H9 (cell line): ENCODE measurements around the gene GIGYF1. TPM values are rescaled to one million over a fixed set of nuclear protein-coding genes. Genes with fewer than 3 reads are reported as not detected.

ENCODE experiments used
- DNase-seq: peaks from one replicate; pipeline ENCODE4 v3.0.0-alpha.2; 2017
- H2AFZ ChIP-seq: one replicate; pipeline ENCODE4 v1.6.1; 2013; ENCODE audit warnings: mild to moderate bottlenecking, low read length, control low read depth, moderate library complexity
- H2AK5ac ChIP-seq: 2 replicates; pipeline ENCODE4 v1.6.1; 2013; ENCODE audit warnings: low read length, control low read depth, mixed read lengths; ENCODE audit not compliant: insufficient read length
- H2BK120ac ChIP-seq: one replicate; pipeline ENCODE4 v1.6.1; 2013; ENCODE audit warnings: low read depth, mild to moderate bottlenecking, low read length, control low read depth, inconsistent platforms; ENCODE audit not compliant: poor library complexity, severe bottlenecking
- H2BK12ac ChIP-seq: 2 replicates; pipeline ENCODE4 v1.6.1; 2013; ENCODE audit warnings: low read length, control low read depth, mixed read lengths, low read depth; ENCODE audit not compliant: insufficient read length
- H2BK15ac ChIP-seq: 2 replicates; pipeline ENCODE4 v1.6.1; 2013; ENCODE audit warnings: low read depth, low read length, control low read depth
- H2BK20ac ChIP-seq: one replicate; pipeline ENCODE4 v1.6.1; 2013; ENCODE audit warnings: low read depth, mild to moderate bottlenecking, low read length, control low read depth, inconsistent platforms; ENCODE audit not compliant: poor library complexity, severe bottlenecking
- H2BK5ac ChIP-seq: 2 replicates; pipeline ENCODE4 v1.6.1; 2013; ENCODE audit warnings: low read length, control low read depth, mixed read lengths; ENCODE audit not compliant: insufficient read length
- H3K14ac ChIP-seq: 2 replicates; pipeline ENCODE4 v1.6.1; 2013; ENCODE audit warnings: low read length, control low read depth; ENCODE audit not compliant: insufficient read depth
- H3K18ac ChIP-seq: 2 replicates; pipeline ENCODE4 v1.6.1; 2013; ENCODE audit warnings: low read depth, mild to moderate bottlenecking, mixed read lengths, low read length, control low read depth; ENCODE audit not compliant: insufficient read length
- H3K23ac ChIP-seq: 2 replicates; pipeline ENCODE4 v1.6.1; 2013; ENCODE audit warnings: low read length, control low read depth, mixed read lengths, low read depth; ENCODE audit not compliant: insufficient read length
- H3K23me2 ChIP-seq: 2 replicates; pipeline ENCODE4 v1.6.1; 2013; ENCODE audit warnings: low read depth, mild to moderate bottlenecking, mixed read lengths, low read length, control low read depth; ENCODE audit not compliant: insufficient read length, poor library complexity, severe bottlenecking
- H3K27ac ChIP-seq: 2 replicates; pipeline ENCODE4 v1.5.1; 2013; ENCODE audit warnings: low read length, control low read depth, mixed read lengths, low read depth; ENCODE audit not compliant: insufficient read length
- H3K27me3 ChIP-seq: 2 replicates; pipeline ENCODE4 v1.6.1; 2013; ENCODE audit warnings: low read length, control low read depth, inconsistent platforms; ENCODE audit not compliant: insufficient read depth
- H3K4ac ChIP-seq: 2 replicates; pipeline ENCODE4 v1.6.1; 2013; ENCODE audit warnings: low read depth, mild to moderate bottlenecking, control low read depth, inconsistent platforms, low read length, moderate library complexity
- H3K4me1 ChIP-seq: 2 replicates; pipeline ENCODE4 v1.6.1; 2013; ENCODE audit warnings: low read length, control low read depth, inconsistent platforms; ENCODE audit not compliant: insufficient read depth
- H3K4me2 ChIP-seq: 2 replicates; pipeline ENCODE4 v1.6.1; 2013; ENCODE audit warnings: low read length, control low read depth, mixed read lengths; ENCODE audit not compliant: insufficient read length, insufficient read depth
- H3K56ac ChIP-seq: 2 replicates; pipeline ENCODE4 v1.6.1; 2013; ENCODE audit warnings: low read depth, mild to moderate bottlenecking, mixed read lengths, low read length, control low read depth; ENCODE audit not compliant: insufficient read length
- H3K79me1 ChIP-seq: 2 replicates; pipeline ENCODE4 v1.6.1; 2013; ENCODE audit warnings: low read depth, mild to moderate bottlenecking, moderate library complexity, low read length, control low read depth, inconsistent platforms; ENCODE audit not compliant: insufficient read depth, poor library complexity, severe bottlenecking
- H3K79me2 ChIP-seq: 2 replicates; pipeline ENCODE4 v1.6.1; 2013; ENCODE audit warnings: low read length, control low read depth, inconsistent platforms; ENCODE audit not compliant: insufficient read depth
- H3K9ac ChIP-seq: 2 replicates; pipeline ENCODE4 v1.6.1; 2013; ENCODE audit warnings: low read length, control low read depth, mixed read lengths; ENCODE audit not compliant: insufficient read length; ENCODE audit errors: extremely low read depth
- H3K9me3 ChIP-seq: one replicate; pipeline ENCODE4 v1.6.1; 2013; ENCODE audit warnings: low read depth, low read length, inconsistent platforms; ENCODE audit not compliant: control insufficient read depth
- H3T11ph ChIP-seq: one replicate; pipeline ENCODE4 v1.6.1; 2013; ENCODE audit warnings: mild to moderate bottlenecking, low read length, control low read depth, inconsistent platforms
- H4K20me1 ChIP-seq: one replicate; pipeline ENCODE4 v1.6.1; 2013; ENCODE audit not compliant: control insufficient read depth, insufficient read length, insufficient read depth
- H4K5ac ChIP-seq: 2 replicates; pipeline ENCODE4 v1.6.1; 2013; ENCODE audit warnings: low read depth, mild to moderate bottlenecking, mixed read lengths, low read length, control low read depth; ENCODE audit not compliant: insufficient read length
- H4K8ac ChIP-seq: replicated peaks from 2 replicates; pipeline ENCODE4 v1.6.1; 2013; ENCODE audit warnings: low read length, control low read depth, mixed read lengths, low read depth; ENCODE audit not compliant: insufficient read length
- H4K91ac ChIP-seq: 2 replicates; pipeline ENCODE4 v1.6.1; 2013; ENCODE audit warnings: low read depth, mild to moderate bottlenecking, moderate library complexity, mixed read lengths, low read length, control low read depth; ENCODE audit not compliant: insufficient read length
- H3K27ac Mint-ChIP-seq, 3 experiments: 2 replicates in 2 of 3; 3 replicates in 1 of 3; pipeline ENCODE4 v1.8.0; 2020 to 2021; ENCODE audit warnings: mixed read lengths in 3 of 3, mild to moderate bottlenecking in 1 of 3, moderate library complexity in 1 of 3
- H3K27me3 Mint-ChIP-seq: 2 replicates; pipeline ENCODE4 v1.8.0; 2021; ENCODE audit warnings: low read depth, mild to moderate bottlenecking, moderate library complexity, mixed read lengths
- H3K36me3 Mint-ChIP-seq, 3 experiments: 2 replicates in 2 of 3; 3 replicates in 1 of 3; pipeline ENCODE4 v1.8.0; 2020 to 2021; ENCODE audit warnings: low read depth in 3 of 3, mixed read lengths in 3 of 3; ENCODE audit not compliant: insufficient read depth in 1 of 3
- H3K4me1 Mint-ChIP-seq, 2 experiments: 2 replicates each; pipeline ENCODE4 v1.8.0; 2020; ENCODE audit warnings: mixed read lengths in 2 of 2
- H3K4me3 Mint-ChIP-seq, 2 experiments: 2 replicates in 1 of 2; 3 replicates in 1 of 2; pipeline ENCODE4 v1.8.0; 2020 to 2021; ENCODE audit warnings: mild to moderate bottlenecking in 2 of 2, mixed read lengths in 2 of 2, moderate library complexity in 1 of 2
- H3K9me3 Mint-ChIP-seq, 2 experiments: 2 replicates in 1 of 2; 3 replicates in 1 of 2; pipeline ENCODE4 v1.8.0; 2020; ENCODE audit warnings: mild to moderate bottlenecking in 2 of 2, mixed read lengths in 2 of 2, moderate library complexity in 1 of 2
- CTCF ChIP-seq: fragments of 200-600 bp; sonication (generic); conservative IDR thresholded peaks from 3 replicates; pipeline ENCODE4 v1.8.0; 2021; ENCODE audit warnings: antibody characterized with exemption, mild to moderate bottlenecking
- WGBS: extraction: QIAGEN DNeasy Blood & Tissue Kit; methylation state at CpG from one replicate; pipeline ENCODE4 v1.1.7; 2013; ENCODE audit warnings: missing lambda C conversion rate, low lambda C conversion rate, mixed read lengths; ENCODE audit not compliant: insufficient read length; ENCODE audit errors: extremely low coverage; 5-methylcytosine and 5-hydroxymethylcytosine counted together
- total RNA-seq: library from RNA; stranded (reverse); gene quantifications from 2 replicates; pipeline ENCODE4 v1.2.1, GENCODE V29; 2021

Gene GIGYF1
- total RNA-seq, 1 experiment from 2014 or later = 104 TPM

GRCh38 chr7:100654908-100655831, 38.9 kb downstream of the GIGYF1 start:
- Histone ChIP-seq H3K4me2 (peak overlapping the region; percentile 44), H3K9me3 (no peaks in the 10 kb centered on the region), H2AFZ (no peak overlapping the region), H4K8ac (no peak overlapping the region), H3K23ac (no peak overlapping the region), H4K5ac (no peak overlapping the region), H2BK5ac (no peak overlapping the region), H3K27me3 (peaks cover 13% of the 10 kb centered on the region), H2BK20ac (no peak overlapping the region), H2AK5ac (no peak overlapping the region), H3K23me2 (no peaks in the 10 kb centered on the region), H3K9ac (no peak overlapping the region), H3K18ac (no peak overlapping the region), H3K4me1 (no peaks in the 10 kb centered on the region), H4K20me1 (no peaks in the 10 kb centered on the region), H2BK120ac (no peak overlapping the region), H2BK12ac (no peak overlapping the region), H4K91ac (no peak overlapping the region), H3K14ac (no peak overlapping the region; the same call in 1 of the 2 replicates), H2BK15ac (no peak overlapping the region), H3K79me1 (no peaks in the 10 kb centered on the region), H3K56ac (no peak overlapping the region), H3K4ac (no peak overlapping the region), H3K79me2 (no peaks in the 10 kb centered on the region), H3K27ac (no peak overlapping the region), H3T11ph (no peak overlapping the region)
- TF ChIP-seq CTCF = no peak
- H3K9me3 Mint-ChIP-seq = no peaks in the 10 kb centered on the region
- no CpG with 5 or more reads among the region's 25 CpGs for WGBS
- no peak for DNase-seq
- H3K27ac Mint-ChIP-seq = no peak overlapping the region
- H3K27me3 Mint-ChIP-seq = peaks cover 73% of the 10 kb centered on the region
- H3K4me3 Mint-ChIP-seq = peak overlapping the region; percentile 14 to 65
- H3K36me3 Mint-ChIP-seq = no peaks in the 10 kb centered on the region
- peaks cover 4 to 5% of the 10 kb centered on the region in 2 experiments; a peak in 3 of 4 replicates for H3K4me1 Mint-ChIP-seq
